Left ventricle myocardium inferior (tissue), 1 donor: ENCODE data around the gene NAB1. TPM values are rescaled to one million over a fixed set of nuclear protein-coding genes. Genes with fewer than 3 reads are reported as not detected.

Source experiments
- DNase-seq: peaks from one replicate; pipeline ENCODE4 v3.0.0-alpha.2; 2020
- H3K27ac ChIP-seq: fragments of 200-600 bp; replicated peaks from 2 replicates; pipeline ENCODE4 v1.8.0; 2021
- H3K27me3 ChIP-seq: fragments of 200-600 bp; 2 replicates; pipeline ENCODE4 v1.8.0; 2021; ENCODE audit warnings: low read depth
- H3K36me3 ChIP-seq: fragments of 200-600 bp; 2 replicates; pipeline ENCODE4 v1.8.0; 2021
- H3K4me1 ChIP-seq: fragments of 200-600 bp; 2 replicates; pipeline ENCODE4 v1.8.0; 2021
- H3K4me3 ChIP-seq: fragments of 200-600 bp; 2 replicates; pipeline ENCODE4 v1.8.0; 2021; ENCODE audit warnings: mild to moderate bottlenecking, moderate library complexity
- H3K9me3 ChIP-seq: fragments of 200-600 bp; replicated peaks from 2 replicates; pipeline ENCODE4 v1.8.0; 2021
- intact Hi-C: fragments of 100-400 bp; cut with micrococcal nuclease; formaldehyde crosslinking; loops from one replicate; pipeline ENCODE4 v1.11.0; 2022
- total RNA-seq: library from RNA; stranded (reverse); fragmentation: NEBNext Ultra II Directional; extraction: Animal tissue kit (Norgen Biotek cat#: 25700); gene quantifications from one replicate; pipeline ENCODE4 v1.2.1, GENCODE V29; 2021
- TF ChIP-seq, protein P1 (sequence below): fragments of 200-600 bp; IDR thresholded peaks from 2 replicates; pipeline ENCODE4 v1.8.0; 2021; ENCODE audit warnings: antibody characterized with exemption, mild to moderate bottlenecking, borderline replicate concordance
- donor health status: DM: no; HTN: yes; CAD: no; lungs with severe emphysema.

NAB1 gene
- total RNA-seq, 1 donor from 2014 or later, result 30.2 TPM

DNA sequence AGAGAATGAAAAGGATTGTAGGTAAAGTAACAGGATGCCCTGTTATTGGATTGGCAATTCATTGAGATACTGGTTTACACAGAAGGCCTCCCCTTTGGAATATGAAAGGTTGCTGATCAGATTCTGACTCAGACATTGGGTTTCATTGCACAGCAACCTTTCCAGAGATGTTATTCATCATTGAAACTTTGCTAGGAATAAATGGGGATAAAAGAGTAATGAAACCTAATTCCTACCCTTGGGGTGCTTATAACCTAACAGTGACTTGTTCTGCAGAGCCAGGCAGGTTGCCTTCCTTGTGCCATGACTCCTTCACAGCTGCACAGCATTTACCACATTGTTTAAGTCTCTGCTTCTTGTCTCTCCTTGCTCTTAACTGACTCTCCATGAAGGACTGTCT is 5.0 kb downstream of the NAB1 start:
- no peak for DNase-seq
- intact Hi-C loops, result loop anchor here (5.0 kb wide), 1 partner anchor 122 kb away; the partner anchor contains the start of gene NEMP2
- H3K36me3 ChIP-seq, result no peaks in the 10 kb centered on the region
- H3K27me3 ChIP-seq, result no peaks in the 10 kb centered on the region
- TF ChIP-seq, protein P1, sequence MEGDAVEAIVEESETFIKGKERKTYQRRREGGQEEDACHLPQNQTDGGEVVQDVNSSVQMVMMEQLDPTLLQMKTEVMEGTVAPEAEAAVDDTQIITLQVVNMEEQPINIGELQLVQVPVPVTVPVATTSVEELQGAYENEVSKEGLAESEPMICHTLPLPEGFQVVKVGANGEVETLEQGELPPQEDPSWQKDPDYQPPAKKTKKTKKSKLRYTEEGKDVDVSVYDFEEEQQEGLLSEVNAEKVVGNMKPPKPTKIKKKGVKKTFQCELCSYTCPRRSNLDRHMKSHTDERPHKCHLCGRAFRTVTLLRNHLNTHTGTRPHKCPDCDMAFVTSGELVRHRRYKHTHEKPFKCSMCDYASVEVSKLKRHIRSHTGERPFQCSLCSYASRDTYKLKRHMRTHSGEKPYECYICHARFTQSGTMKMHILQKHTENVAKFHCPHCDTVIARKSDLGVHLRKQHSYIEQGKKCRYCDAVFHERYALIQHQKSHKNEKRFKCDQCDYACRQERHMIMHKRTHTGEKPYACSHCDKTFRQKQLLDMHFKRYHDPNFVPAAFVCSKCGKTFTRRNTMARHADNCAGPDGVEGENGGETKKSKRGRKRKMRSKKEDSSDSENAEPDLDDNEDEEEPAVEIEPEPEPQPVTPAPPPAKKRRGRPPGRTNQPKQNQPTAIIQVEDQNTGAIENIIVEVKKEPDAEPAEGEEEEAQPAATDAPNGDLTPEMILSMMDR, result no peak
- H3K9me3 ChIP-seq, result no peaks in the 10 kb centered on the region
- H3K27ac ChIP-seq, result peak overlapping the region; percentile 50
- H3K4me3 ChIP-seq, result no peak overlapping the region
- H3K4me1 ChIP-seq, result peaks cover 97% of the 10 kb centered on the region

DNA sequence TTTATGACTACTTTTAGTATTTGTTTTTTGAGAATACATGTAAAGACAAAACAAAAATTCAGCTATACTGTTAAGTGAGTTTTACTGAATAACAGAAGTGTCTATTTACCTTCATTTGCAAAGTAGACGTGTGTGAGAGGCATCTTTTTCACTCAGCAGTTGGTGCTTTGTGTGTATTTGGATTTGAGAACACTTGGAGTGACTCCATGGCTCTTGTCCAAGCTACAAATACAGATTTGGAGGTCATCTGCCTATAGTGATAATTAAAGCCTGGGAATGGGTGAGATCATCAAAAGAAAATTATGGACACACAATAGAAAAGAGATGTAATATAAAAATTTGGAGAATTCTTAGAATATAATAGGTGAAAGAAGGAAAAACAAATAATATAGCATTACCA is 6.2 kb downstream of the NAB1 start:
- peak overlapping the region; percentile 15 for H3K4me3 ChIP-seq
- no peaks in the 10 kb centered on the region for H3K9me3 ChIP-seq
- TF ChIP-seq, protein P1, result no peak
- H3K27ac ChIP-seq, result peak overlapping the region; percentile 50
- intact Hi-C loops, result no loop called here
- H3K27me3 ChIP-seq, result no peaks in the 10 kb centered on the region
- H3K4me1 ChIP-seq, result peaks cover 100% of the 10 kb centered on the region
- DNase-seq, result no peak
- H3K36me3 ChIP-seq, result peaks cover 7% of the 10 kb centered on the region

DNA sequence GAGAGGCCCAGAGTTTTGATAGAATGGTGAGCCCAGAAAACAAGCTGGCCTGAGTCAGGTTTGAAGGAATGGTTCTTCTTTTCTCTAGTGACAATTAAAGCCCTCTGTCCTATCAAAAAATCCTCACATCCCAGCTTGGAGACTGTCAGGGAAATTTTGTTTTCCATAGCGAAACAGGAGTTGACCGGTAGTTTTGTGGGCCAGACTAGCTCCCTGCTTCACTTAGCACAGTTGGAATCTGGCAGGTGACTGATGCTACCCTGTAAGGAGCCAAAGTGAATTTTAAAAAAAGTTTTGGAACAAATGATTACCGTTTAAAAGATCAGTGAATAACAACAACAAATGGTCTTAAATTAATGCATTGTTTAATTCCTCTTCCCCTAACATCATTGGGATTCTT is 6.7 kb downstream of the NAB1 start:
- Histone ChIP-seq H3K9me3 (no peaks in the 10 kb centered on the region), H3K27me3 (no peaks in the 10 kb centered on the region), H3K4me3 (peak overlapping the region; percentile 15), H3K4me1 (peaks cover 100% of the 10 kb centered on the region), H3K36me3 (peaks cover 7% of the 10 kb centered on the region), H3K27ac (peak overlapping the region; percentile 50)
- TF ChIP-seq, protein P1, result no peak
- intact Hi-C loops, result no loop called here
- no peak for DNase-seq

DNA sequence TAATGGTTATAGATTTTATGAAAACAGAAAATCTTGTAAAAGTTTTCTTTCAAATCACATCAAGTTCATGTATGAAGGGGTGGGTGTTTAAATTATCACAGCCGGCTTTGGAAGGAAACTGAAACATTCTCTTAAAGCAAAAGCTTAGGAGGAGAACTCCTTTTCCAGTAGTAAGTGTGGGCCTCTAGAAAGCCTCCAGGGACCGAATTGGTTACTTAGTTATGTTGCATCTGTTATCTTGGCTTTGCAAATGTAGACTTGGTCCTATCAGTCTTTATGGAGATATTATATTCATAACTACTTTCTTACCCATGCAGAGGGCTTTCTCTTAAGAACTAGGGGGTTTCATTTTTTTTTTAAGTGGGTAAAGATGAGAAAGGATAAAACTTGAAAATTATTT is 7.4 kb downstream of the NAB1 start:
- Histone ChIP-seq H3K4me1 (peaks cover 100% of the 10 kb centered on the region), H3K27ac (peak overlapping the region; percentile 50), H3K9me3 (no peaks in the 10 kb centered on the region), H3K36me3 (peaks cover 7% of the 10 kb centered on the region), H3K4me3 (peak overlapping the region; percentile 15), H3K27me3 (no peaks in the 10 kb centered on the region)
- no peak for DNase-seq
- TF ChIP-seq, protein P1, result no peak
- intact Hi-C loops, result no loop called here

DNA sequence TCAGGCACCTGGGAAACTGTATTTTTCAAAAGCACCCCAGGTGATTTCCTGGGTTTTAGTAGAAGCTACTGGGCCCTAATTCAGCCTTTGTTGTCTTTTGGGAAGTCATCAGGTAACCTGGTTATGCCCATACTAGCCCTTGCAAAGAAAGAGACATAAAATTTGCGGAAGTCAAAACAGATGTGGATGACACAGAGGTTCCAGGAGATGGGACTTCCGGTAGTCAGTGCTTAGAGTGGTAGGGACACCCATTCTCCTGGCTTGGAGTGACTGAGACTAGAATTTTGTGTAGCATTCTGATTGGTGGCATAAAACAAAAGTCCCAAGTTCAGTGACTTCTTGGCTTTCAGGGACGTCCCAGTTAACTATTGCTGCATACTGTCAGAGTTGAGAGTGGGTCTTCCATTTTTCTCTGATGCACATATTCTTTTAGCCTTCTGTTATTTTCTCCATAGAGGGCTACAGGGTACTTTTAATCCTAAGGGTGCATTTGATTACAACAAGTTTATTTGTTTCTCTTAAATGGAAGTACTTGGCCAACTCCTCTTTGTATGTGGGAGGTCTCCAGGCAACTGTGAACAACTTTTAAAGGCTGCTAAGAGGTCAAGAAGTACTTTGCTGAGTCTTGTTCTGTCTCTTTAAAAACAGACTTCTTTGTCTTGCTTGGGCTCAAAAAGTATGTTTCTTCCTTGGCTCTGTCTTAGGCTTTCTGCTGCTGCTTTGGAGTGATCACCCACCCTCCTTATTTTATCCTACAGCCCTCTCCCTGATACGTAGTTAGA is 8.8 kb downstream of the NAB1 start:
- TF ChIP-seq, protein P1, result no peak
- Histone ChIP-seq H3K27me3 (no peaks in the 10 kb centered on the region), H3K9me3 (no peaks in the 10 kb centered on the region), H3K36me3 (peaks cover 7% of the 10 kb centered on the region), H3K4me1 (peaks cover 100% of the 10 kb centered on the region), H3K27ac (peak overlapping the region; percentile 50), H3K4me3 (no peak overlapping the region)
- intact Hi-C loops, result no loop called here
- DNase-seq, result no peak
